Kidney (tissue), 14 donors: Measurements from ENCODE around the gene CENPB. TPM values are rescaled to one million over a fixed set of nuclear protein-coding genes. Genes with fewer than 3 reads are reported as not detected.

Source experiments
- DNase-seq, 5 donors: peaks; one replicate each; pipeline ENCODE4 v3.0.0-alpha.2; 2013 to 2020
- FAIRE-seq: peaks from 2 replicates; lab custom pipeline; 2012; peaks lifted over from hg19 to GRCh38; lab: Jason Lieb, UNC
- H3K27ac ChIP-seq, 2 donors: one replicate each; pipeline ENCODE4 v1.7.0; 2013; ENCODE audit warnings: low read depth in 2 of 2, low read length in 2 of 2, inconsistent platforms in 1 of 2
- H3K27me3 ChIP-seq: one replicate; pipeline ENCODE4 v1.7.1; 2013; ENCODE audit warnings: low read length, inconsistent platforms; ENCODE audit not compliant: control insufficient read depth, insufficient read depth
- H3K36me3 ChIP-seq, 3 donors: one replicate each; pipeline versions ENCODE4 v1.7.0 to v1.7.1; 2013; ENCODE audit warnings: low read length in 3 of 3, control low read depth in 1 of 3, inconsistent platforms in 1 of 3; ENCODE audit not compliant: insufficient read depth in 3 of 3, control insufficient read depth in 2 of 3
- H3K4me1 ChIP-seq, 3 donors: one replicate each; pipeline versions ENCODE4 v1.7.0 to v1.7.1; 2013; ENCODE audit warnings: low read length in 3 of 3, inconsistent platforms in 1 of 3, low read depth in 1 of 3; ENCODE audit not compliant: control insufficient read depth in 2 of 3, insufficient read depth in 2 of 3
- H3K4me3 ChIP-seq, 3 donors: one replicate each; pipeline versions ENCODE4 v1.7.0 to v1.8.1; 2013; ENCODE audit warnings: low read length in 3 of 3, control low read depth in 1 of 3, inconsistent platforms in 1 of 3
- H3K9ac ChIP-seq, 3 donors: one replicate each; pipeline versions ENCODE4 v1.7.0 to v1.7.1; 2013; ENCODE audit warnings: low read length in 3 of 3, control low read depth in 1 of 3, inconsistent platforms in 1 of 3
- H3K9me3 ChIP-seq, 3 donors: one replicate each; pipeline versions ENCODE4 v1.7.0 to v1.7.1; 2013; ENCODE audit warnings: low read length in 3 of 3, control low read depth in 1 of 3, inconsistent platforms in 1 of 3; ENCODE audit not compliant: control insufficient read depth in 2 of 3, insufficient read depth in 1 of 3
- intact Hi-C: fragments of 100-400 bp; cut with DNase I; formaldehyde crosslinking; loops from one replicate; pipeline ENCODE4 v1.11.1; 2022
- polyA plus RNA-seq: library from polyadenylated mRNA; stranded (reverse); fragments of 350-450 nt; fragmentation: Illumina TruSeq; extraction: RNeasy Lipid Tissue Mini Kit (QIAGEN cat#74804); gene quantifications from one replicate; pipeline ENCODE4 v1.2.3, GENCODE V29; 2014; ENCODE audit warnings: low read depth, low replicate concordance; ENCODE audit not compliant: insufficient read depth
- total RNA-seq: library from RNA; stranded (reverse); fragmentation: NEBNext Ultra II Directional; extraction: Animal tissue kit (Norgen Biotek cat#: 25700); gene quantifications from one replicate; pipeline ENCODE4 v1.2.1, GENCODE V29; 2021
- TF ChIP-seq, protein P1 (sequence below): IDR thresholded peaks from 3 replicates; pipeline ENCODE4 v1.5.1; 2012; ENCODE audit warnings: mild to moderate bottlenecking, moderate library complexity, borderline replicate concordance; ENCODE audit not compliant: insufficient read depth; ENCODE audit errors: extremely low read depth
- donor health status: control.
- donor health status: control.
- donor health status: control.
- donor health status: control.
- donor health status: control.
- donor health status: DM: yes; HTN: yes; CAD: no.
- donor health status: Normal renal cell carcinoma (clear cell type).

The CENPB gene
- total and polyA plus RNA-seq, 2 donors from 2014 or later: 56.2 to 99.8 TPM

DNA sequence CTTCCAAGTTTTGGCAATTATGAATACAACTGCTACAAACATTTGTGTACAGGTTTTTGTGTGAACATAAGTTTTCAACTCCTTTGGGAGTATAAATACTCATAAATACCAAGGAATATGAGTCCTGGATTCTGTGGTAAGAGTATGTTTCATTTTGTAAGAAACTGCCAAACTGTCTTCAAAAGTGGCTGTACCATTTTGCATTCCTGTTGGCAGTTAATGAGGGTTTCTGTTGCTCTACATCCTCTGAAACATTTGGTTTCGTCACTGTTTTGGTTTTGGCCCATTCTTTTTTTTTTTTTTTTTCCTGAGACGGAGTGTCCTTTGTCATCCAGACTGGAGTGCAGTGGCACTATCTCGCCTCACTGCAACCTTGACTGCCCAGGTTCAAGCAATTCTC, 42.3 kb upstream of the CENPB start:
- Histone ChIP-seq H3K9me3 (no peaks in the 10 kb centered on the region), H3K36me3 (peaks cover 0 to 12% (median 0%) of the 10 kb centered on the region in 3 donors), H3K27me3 (no peaks in the 10 kb centered on the region), H3K4me3 (no peak overlapping the region), H3K9ac (no peak overlapping the region), H3K4me1 (no peaks in the 10 kb centered on the region), H3K27ac (no peak overlapping the region)
- DNase-seq (no peak), FAIRE-seq (no peak)
- TF ChIP-seq, protein P1, sequence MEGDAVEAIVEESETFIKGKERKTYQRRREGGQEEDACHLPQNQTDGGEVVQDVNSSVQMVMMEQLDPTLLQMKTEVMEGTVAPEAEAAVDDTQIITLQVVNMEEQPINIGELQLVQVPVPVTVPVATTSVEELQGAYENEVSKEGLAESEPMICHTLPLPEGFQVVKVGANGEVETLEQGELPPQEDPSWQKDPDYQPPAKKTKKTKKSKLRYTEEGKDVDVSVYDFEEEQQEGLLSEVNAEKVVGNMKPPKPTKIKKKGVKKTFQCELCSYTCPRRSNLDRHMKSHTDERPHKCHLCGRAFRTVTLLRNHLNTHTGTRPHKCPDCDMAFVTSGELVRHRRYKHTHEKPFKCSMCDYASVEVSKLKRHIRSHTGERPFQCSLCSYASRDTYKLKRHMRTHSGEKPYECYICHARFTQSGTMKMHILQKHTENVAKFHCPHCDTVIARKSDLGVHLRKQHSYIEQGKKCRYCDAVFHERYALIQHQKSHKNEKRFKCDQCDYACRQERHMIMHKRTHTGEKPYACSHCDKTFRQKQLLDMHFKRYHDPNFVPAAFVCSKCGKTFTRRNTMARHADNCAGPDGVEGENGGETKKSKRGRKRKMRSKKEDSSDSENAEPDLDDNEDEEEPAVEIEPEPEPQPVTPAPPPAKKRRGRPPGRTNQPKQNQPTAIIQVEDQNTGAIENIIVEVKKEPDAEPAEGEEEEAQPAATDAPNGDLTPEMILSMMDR: no peak
- intact Hi-C loops: no loop called here

DNA sequence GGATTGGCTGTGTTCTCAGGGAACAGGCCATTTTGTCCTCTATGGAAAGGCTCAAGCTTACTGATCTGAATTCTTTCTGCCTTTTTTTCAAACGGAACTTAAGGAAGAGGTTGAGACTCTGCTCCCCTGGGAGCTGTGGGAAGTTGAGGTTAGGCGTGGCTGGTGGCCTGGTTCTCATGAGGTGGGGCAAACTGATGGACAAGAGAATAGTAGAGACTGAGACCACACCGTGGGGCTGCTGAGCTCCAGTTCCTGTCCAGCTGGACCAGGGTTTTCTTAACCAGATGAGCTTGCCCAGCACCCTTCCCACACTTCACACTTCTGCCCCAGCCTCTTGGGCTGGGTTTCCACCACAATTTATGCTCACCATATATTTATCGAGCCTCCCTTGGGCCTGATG, 39.9 kb upstream of the CENPB start:
- Histone ChIP-seq H3K4me1 (peaks cover 0 to 3% (median 2%) of the 10 kb centered on the region in 3 donors), H3K27ac (no peak overlapping the region), H3K27me3 (no peaks in the 10 kb centered on the region), H3K9me3 (no peaks in the 10 kb centered on the region), H3K36me3 (peaks cover 0 to 22% (median 15%) of the 10 kb centered on the region in 3 donors), H3K4me3 (no peak overlapping the region), H3K9ac (no peak overlapping the region)
- TF ChIP-seq, protein P1: no peak
- DNase-seq (no peak), FAIRE-seq (no peak)
- intact Hi-C loops: no loop called here

DNA sequence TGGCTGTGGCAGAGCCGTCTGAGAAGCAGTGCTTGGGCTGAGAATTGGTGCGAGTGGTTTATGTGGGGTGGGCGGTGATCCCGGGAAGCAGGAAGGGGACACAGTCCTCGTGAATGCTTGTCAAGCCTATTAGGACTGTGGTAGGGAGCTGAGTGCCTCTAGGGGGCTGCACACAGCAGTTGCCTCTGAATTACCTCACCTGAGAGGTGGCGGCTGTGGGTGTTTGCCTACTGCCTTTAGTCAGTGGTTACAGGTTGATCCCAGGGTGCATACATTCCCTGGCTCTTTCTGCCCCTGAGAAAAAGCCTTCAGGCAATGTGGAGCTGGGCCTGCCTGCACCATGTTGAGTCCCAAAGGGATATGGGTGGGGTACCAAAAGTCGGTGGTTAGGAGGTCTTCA, 39.0 kb upstream of the CENPB start:
- no peaks in the 10 kb centered on the region for H3K27me3 ChIP-seq
- H3K9ac ChIP-seq: no peak overlapping the region
- H3K9me3 ChIP-seq: no peaks in the 10 kb centered on the region
- intact Hi-C loops: no loop called here
- FAIRE-seq (no peak), DNase-seq (peak in 1 of 5 donors; percentile 31)
- no peak overlapping the region for H3K27ac ChIP-seq
- no peak overlapping the region for H3K4me3 ChIP-seq
- peaks cover 0 to 22% (median 15%) of the 10 kb centered on the region in 3 donors for H3K36me3 ChIP-seq
- peaks cover 0 to 4% (median 3%) of the 10 kb centered on the region in 3 donors for H3K4me1 ChIP-seq
- TF ChIP-seq, protein P1: no peak

DNA sequence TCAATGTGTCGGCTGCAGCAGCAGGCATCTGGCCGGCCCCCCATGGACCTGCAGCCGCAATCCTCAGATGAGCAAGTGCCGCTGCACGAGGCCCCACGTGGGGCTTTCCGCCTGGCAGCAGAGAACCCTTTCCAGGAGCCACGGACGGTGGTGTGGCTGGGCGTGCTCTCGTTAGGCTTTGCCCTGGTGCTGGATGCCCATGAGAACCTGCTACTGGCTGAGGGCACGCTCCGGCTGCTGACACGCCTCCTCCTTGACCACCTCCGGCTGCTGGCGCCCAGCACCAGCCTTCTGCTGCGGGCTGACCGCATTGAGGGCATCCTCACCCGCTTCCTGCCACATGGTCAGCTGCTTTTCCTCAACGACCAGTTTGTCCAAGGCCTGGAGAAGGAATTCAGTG, 37.3 kb upstream of the CENPB start:
- no peak overlapping the region for H3K27ac ChIP-seq
- intact Hi-C loops: no loop called here
- no peak overlapping the region for H3K9ac ChIP-seq
- no peak overlapping the region for H3K4me3 ChIP-seq
- H3K9me3 ChIP-seq: no peaks in the 10 kb centered on the region
- no peak for FAIRE-seq
- TF ChIP-seq, protein P1: no peak
- peaks cover 0 to 22% (median 15%) of the 10 kb centered on the region in 3 donors for H3K36me3 ChIP-seq
- H3K27me3 ChIP-seq: no peaks in the 10 kb centered on the region
- peaks cover 0 to 8% (median 8%) of the 10 kb centered on the region in 3 donors for H3K4me1 ChIP-seq
- DNase-seq: no peak
